Activated T-cell treated with anti-CD3 and anti-CD28 coated beads, Interleukin-2, amount 50 U/mL, for 4 hours (primary cell): ENCODE results near the gene RTTN. TPM values are rescaled to one million over a fixed set of nuclear protein-coding genes. Genes with fewer than 3 reads are reported as not detected.

Source experiments
- ATAC-seq, 2 donors: fragments of 200-7000 bp; cut with Tn5 transposase; one replicate each; pipeline ENCODE4 v1.10.0; 2021
- DNase-seq: peaks from one replicate; pipeline ENCODE4 v3.0.0-alpha.2; 2020
- H3K27me3 Mint-ChIP-seq: one replicate; pipeline ENCODE4 v1.8.0; 2021; ENCODE audit warnings: low read depth, mixed read lengths
- H3K36me3 Mint-ChIP-seq: one replicate; pipeline ENCODE4 v1.8.0; 2022; ENCODE audit warnings: mixed read lengths; ENCODE audit not compliant: insufficient read depth
- H3K4me1 Mint-ChIP-seq: one replicate; pipeline ENCODE4 v1.8.0; 2021; ENCODE audit warnings: low read depth, mixed read lengths
- H3K4me3 Mint-ChIP-seq: one replicate; pipeline ENCODE4 v1.8.0; 2021; ENCODE audit warnings: mild to moderate bottlenecking, moderate library complexity, mixed read lengths
- H3K9me3 Mint-ChIP-seq: one replicate; pipeline ENCODE4 v1.8.0; 2021; ENCODE audit warnings: mixed read lengths
- total RNA-seq, 3 donors: library from RNA; stranded (reverse); gene quantifications; one replicate each; pipeline ENCODE4 v1.2.1, GENCODE V29; 2021

Gene RTTN
- total RNA-seq, 3 donors from 2014 or later: 15.1 to 15.6 (median 15.2) TPM

DNA sequence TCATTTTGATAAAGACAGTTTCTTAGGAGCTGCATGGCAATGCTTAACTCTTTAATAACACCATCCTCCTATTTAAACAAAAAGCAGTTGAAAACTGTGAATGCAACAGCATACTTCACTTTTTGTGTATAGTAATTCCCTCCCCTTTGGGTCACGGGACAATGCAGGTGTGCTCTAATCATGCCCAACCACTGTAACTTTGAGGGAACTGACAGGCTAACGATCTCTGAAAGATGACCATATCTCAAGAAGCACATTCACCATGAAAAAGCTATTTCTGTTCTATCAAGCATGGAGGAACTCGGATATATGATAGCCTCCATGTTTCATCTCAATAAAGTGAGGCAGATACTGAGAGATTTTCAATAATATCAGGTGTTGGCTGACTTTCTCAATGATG, 176.8 kb downstream of the RTTN start:
- Mint-ChIP-seq H3K36me3 (peaks cover 43% of the 10 kb centered on the region), H3K27me3 (no peaks in the 10 kb centered on the region), H3K9me3 (no peaks in the 10 kb centered on the region), H3K4me3 (no peak overlapping the region), H3K4me1 (no peaks in the 10 kb centered on the region)
- ATAC-seq (no peak), DNase-seq (no peak)

GRCh38 chr18:70028084-70028483, 177.4 kb downstream of the RTTN start:
- Mint-ChIP-seq H3K36me3 (peaks cover 48% of the 10 kb centered on the region), H3K4me3 (no peak overlapping the region), H3K4me1 (no peaks in the 10 kb centered on the region), H3K27me3 (no peaks in the 10 kb centered on the region), H3K9me3 (no peaks in the 10 kb centered on the region)
- ATAC-seq (no peak), DNase-seq (no peak)

DNA sequence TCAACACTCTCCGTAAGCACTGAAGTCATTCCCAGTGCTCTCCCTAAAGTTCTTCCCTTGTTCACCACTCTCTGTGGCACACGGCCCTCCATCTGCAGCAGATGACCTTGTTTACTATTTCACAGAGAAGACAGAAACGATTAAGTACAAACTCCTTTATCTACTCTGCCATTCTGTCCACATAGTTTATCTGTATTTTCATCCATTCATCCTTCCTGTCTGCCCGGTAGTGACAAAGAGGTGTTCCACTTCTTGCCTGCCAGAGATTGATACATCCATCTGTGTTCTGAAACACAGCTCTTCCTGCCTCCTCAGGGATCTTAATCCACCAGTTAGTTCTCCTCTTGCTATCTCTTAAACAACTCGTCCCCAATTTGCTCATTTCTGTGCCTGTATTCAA, 179.9 kb downstream of the RTTN start:
- Mint-ChIP-seq H3K4me3 (no peak overlapping the region), H3K4me1 (no peaks in the 10 kb centered on the region), H3K9me3 (no peaks in the 10 kb centered on the region), H3K27me3 (no peaks in the 10 kb centered on the region), H3K36me3 (peaks cover 52% of the 10 kb centered on the region)
- no peak for ATAC-seq
- DNase-seq: no peak

GRCh38 chr18:70024829-70025228, 180.7 kb downstream of the RTTN start:
- H3K4me3 Mint-ChIP-seq: no peak overlapping the region
- no peak for ATAC-seq
- no peaks in the 10 kb centered on the region for H3K4me1 Mint-ChIP-seq
- DNase-seq: no peak
- H3K9me3 Mint-ChIP-seq: no peaks in the 10 kb centered on the region
- peaks cover 54% of the 10 kb centered on the region for H3K36me3 Mint-ChIP-seq
- no peaks in the 10 kb centered on the region for H3K27me3 Mint-ChIP-seq

DNA sequence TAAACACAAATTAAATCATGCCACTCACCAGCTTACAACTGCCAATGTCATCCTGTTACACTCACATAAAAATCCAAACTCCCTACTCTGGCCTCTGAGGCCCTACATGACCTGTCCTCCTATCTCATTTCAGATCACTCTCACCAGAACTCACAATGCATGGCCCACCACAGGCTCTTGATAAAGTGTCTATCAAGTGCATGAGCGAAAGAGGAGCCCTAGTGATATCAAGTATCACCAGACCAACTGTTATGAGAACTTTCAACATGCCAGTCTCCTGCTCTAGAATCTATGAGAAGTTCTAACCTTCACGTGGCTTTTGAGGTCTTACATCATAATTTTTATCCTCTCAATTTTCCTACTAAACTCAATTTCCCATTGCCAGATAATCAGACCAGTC, 181.4 kb downstream of the RTTN start:
- ATAC-seq: no peak

DNA sequence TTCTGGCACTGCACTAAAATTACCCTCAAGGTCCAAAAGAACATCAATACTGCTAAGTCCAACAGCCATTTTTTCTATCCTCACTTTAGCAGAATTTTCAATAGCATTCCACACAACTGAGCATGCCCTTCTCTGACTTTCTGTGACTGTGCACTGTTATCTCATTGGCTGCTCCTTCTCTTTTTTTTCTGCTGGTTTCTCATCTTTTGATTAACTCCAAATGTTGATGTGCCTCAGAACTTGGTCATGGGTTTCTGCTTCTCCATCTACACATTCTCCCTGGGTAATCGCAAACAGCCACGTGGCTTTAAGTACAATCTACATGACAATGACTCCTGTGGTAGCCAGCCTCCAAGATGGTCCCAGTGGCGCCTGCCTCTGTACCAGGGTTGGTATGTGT, 182.9 kb downstream of the RTTN start:
- no peaks in the 10 kb centered on the region for H3K27me3 Mint-ChIP-seq
- no peak for DNase-seq
- no peaks in the 10 kb centered on the region for H3K9me3 Mint-ChIP-seq

More for the DNA sequence above, 181.4 kb downstream of the RTTN start:
- Mint-ChIP-seq H3K36me3 (peaks cover 55% of the 10 kb centered on the region), H3K27me3 (no peaks in the 10 kb centered on the region), H3K9me3 (no peaks in the 10 kb centered on the region), H3K4me3 (no peak overlapping the region), H3K4me1 (no peaks in the 10 kb centered on the region)
- DNase-seq: no peak

GRCh38 chr18:70021498-70021897, 184.0 kb downstream of the RTTN start:
- ATAC-seq (no peak), DNase-seq (no peak)
- Mint-ChIP-seq H3K27me3 (no peaks in the 10 kb centered on the region), H3K4me3 (no peak overlapping the region), H3K9me3 (no peaks in the 10 kb centered on the region), H3K36me3 (peaks cover 57% of the 10 kb centered on the region), H3K4me1 (no peaks in the 10 kb centered on the region)

More for the DNA sequence above, 182.9 kb downstream of the RTTN start:
- Mint-ChIP-seq H3K36me3 (peaks cover 55% of the 10 kb centered on the region), H3K4me3 (no peak overlapping the region), H3K4me1 (no peaks in the 10 kb centered on the region)
- ATAC-seq: no peak

DNA sequence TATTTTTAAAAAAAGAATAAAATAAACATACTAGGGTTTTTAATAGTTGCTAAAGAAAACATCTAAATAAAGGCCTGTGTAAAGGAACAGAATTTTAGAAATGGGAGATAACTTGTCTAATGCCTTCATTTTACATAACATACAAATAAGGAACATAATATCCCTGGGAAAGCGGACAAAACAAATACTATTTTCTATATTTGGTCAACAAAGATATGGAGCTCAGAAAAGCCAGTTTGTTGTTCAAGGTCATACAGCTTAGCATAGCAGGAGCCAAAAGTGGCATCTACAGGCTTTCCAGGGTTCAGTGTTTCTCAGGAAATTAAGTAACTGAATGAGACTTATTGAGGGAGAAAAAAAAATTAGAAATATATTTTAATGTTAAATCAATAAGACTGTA, 184.4 kb downstream of the RTTN start:
- H3K27me3 Mint-ChIP-seq: no peaks in the 10 kb centered on the region

DNA sequence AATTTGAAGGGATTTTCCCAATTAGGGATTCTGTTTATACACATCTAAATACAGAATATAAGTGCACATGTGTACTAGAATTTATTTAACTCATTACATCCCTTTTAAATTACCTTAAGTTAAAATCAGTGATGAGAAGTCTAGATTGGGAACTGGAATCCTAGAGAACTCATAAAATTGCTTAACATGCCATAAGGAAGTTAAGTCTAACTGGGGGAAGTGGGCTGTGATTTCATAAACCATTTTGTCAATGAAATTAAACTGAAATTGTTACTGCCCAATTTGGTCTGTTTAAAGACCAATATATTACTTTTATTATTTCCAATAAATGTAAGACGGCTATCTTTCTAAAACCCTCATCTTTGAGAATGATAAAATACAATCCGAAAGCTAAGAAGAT, 185.5 kb downstream of the RTTN start:
- H3K36me3 Mint-ChIP-seq: peaks cover 52% of the 10 kb centered on the region
- DNase-seq (no peak), ATAC-seq (no peak)

More for the DNA sequence above, 184.4 kb downstream of the RTTN start:
- H3K36me3 Mint-ChIP-seq: peaks cover 55% of the 10 kb centered on the region
- ATAC-seq (no peak), DNase-seq (no peak)
- H3K4me1 Mint-ChIP-seq: no peaks in the 10 kb centered on the region
- H3K4me3 Mint-ChIP-seq: no peak overlapping the region
- H3K9me3 Mint-ChIP-seq: no peaks in the 10 kb centered on the region

DNA sequence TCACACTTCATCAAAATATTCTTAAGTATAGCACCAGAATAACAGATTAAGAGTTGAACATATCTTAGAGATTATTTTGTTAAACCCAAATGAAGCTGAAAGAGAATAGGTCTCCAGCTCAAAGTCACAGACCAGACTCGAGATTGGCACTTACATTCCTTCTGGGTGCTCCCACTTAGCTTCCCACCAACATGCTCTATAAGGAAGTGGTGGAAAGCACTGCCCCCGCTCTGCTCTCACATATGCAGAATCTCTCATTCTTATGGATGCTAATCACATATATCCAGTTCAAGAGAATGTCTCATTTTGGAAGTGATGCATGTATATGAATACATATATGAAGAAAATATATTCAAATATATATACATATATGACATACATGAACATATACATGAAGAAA, 186.4 kb downstream of the RTTN start:
- H3K36me3 Mint-ChIP-seq: peaks cover 50% of the 10 kb centered on the region
- no peak for ATAC-seq
- H3K9me3 Mint-ChIP-seq: no peaks in the 10 kb centered on the region
- DNase-seq: no peak
- no peak overlapping the region for H3K4me3 Mint-ChIP-seq
- H3K4me1 Mint-ChIP-seq: no peaks in the 10 kb centered on the region
- no peaks in the 10 kb centered on the region for H3K27me3 Mint-ChIP-seq

More for the DNA sequence above, 185.5 kb downstream of the RTTN start:
- Mint-ChIP-seq H3K9me3 (no peaks in the 10 kb centered on the region), H3K4me1 (no peaks in the 10 kb centered on the region), H3K4me3 (no peak overlapping the region), H3K27me3 (no peaks in the 10 kb centered on the region)

DNA sequence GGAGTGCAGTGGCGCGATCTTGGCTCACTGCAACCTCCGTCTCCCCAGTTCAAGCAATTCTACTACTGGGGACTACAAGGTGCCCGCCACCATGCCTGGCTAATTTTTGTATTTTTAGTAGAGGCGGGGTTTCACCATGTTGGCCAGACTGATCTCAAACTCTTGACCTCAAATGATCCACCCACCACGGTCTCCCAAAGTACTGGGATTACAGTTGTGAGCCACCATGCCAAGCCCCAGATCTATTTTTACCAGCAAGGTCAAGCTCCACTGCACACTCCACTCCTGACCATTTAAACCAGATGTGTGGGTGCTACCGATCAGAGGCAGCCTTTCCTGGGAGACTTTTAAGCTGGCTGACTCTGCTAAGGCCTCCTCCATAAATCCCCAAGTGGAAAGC, 190.4 kb downstream of the RTTN start:
- H3K4me1 Mint-ChIP-seq: no peaks in the 10 kb centered on the region
- no peak overlapping the region for H3K4me3 Mint-ChIP-seq
- peaks cover 43% of the 10 kb centered on the region for H3K36me3 Mint-ChIP-seq
- ATAC-seq: no peak
- peaks cover 8% of the 10 kb centered on the region for H3K9me3 Mint-ChIP-seq
- no peaks in the 10 kb centered on the region for H3K27me3 Mint-ChIP-seq
- DNase-seq: no peak

DNA sequence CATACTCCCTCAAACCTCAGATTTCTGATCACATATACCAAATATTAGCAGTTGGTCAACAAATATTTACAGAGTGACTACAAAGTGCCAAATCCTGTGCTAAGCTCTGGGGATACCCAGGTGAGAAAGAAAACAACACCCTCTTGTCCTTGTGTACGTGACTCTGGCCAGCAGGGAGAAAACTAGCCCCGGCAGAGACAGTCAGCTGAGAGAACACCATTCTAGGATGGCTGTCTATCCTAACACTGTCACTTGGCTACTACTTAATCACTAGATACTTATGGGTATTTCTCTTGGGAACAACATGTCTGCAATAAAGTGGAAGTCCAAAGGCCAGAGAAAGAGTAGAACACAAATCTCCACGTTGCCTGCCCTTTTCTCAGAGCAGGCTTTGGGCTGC, 199.9 kb downstream of the RTTN start:
- Mint-ChIP-seq H3K36me3 (peaks cover 47% of the 10 kb centered on the region), H3K4me3 (no peak overlapping the region), H3K9me3 (peaks cover 7% of the 10 kb centered on the region), H3K4me1 (no peaks in the 10 kb centered on the region), H3K27me3 (no peaks in the 10 kb centered on the region)
- ATAC-seq (no peak), DNase-seq (no peak)

GRCh38 chr18:70004696-70005095, 200.8 kb downstream of the RTTN start:
- no peak for ATAC-seq
- Mint-ChIP-seq H3K9me3 (no peaks in the 10 kb centered on the region), H3K4me1 (no peaks in the 10 kb centered on the region), H3K36me3 (peaks cover 39% of the 10 kb centered on the region), H3K27me3 (no peaks in the 10 kb centered on the region), H3K4me3 (no peak overlapping the region)
- DNase-seq: no peak

DNA sequence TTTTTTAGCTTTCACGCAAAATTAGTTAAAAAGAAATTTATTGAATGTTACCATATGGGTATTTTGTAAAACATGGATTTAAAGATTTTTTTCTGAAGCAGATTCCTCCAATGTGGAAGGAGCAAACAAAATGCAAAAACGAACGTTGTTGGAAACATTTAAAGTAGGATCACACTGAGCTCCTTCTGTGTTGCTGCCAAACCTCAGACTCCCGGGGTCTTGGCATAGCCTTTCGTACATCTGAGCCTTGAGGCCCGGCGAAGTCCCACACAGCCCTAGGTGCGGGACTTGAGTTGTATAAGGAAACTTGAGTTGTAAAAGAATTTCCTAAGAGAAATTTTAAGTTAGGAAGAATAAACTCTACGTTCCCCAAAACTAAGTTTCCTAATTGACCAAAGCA, 205.8 kb downstream of the RTTN start:
- H3K27me3 Mint-ChIP-seq: no peaks in the 10 kb centered on the region
- H3K4me3 Mint-ChIP-seq: no peak overlapping the region
- H3K36me3 Mint-ChIP-seq: peaks cover 33% of the 10 kb centered on the region
- peaks cover 8% of the 10 kb centered on the region for H3K4me1 Mint-ChIP-seq
- DNase-seq (no peak), ATAC-seq (no peak)
- H3K9me3 Mint-ChIP-seq: peaks cover 1% of the 10 kb centered on the region

- peaks cover 2% of the 10 kb centered on the region for H3K9me3 Mint-ChIP-seq
- H3K36me3 Mint-ChIP-seq: peaks cover 29% of the 10 kb centered on the region
- no peaks in the 10 kb centered on the region for H3K27me3 Mint-ChIP-seq
- DNase-seq: no peak
- ATAC-seq: no peak
- H3K4me3 Mint-ChIP-seq: no peak overlapping the region
- peaks cover 8% of the 10 kb centered on the region for H3K4me1 Mint-ChIP-seq
Measured at GRCh38 chr18:69998523-69998987, 206.9 kb downstream of the RTTN start.
